ENCODE data around the gene CLEC18B. TPM values are rescaled to one million over a fixed set of nuclear protein-coding genes. Genes with fewer than 3 reads are reported as not detected.
A peak's percentile ranks its signal among the peaks of the same experiment; 100 is the strongest.
"Not testable (repeated sequence)": the region's sequence is repeated elsewhere in the genome, so short reads cannot be mapped to it uniquely, and the experiment has no call there.

CLEC18B gene
- total RNA-seq, 1 donor from 2014 or later = not detected

GRCh38 chr16:74370338-74371135 lies 50.7 kb downstream of the CLEC18B start:
- DNase-seq; intact Hi-C loops (cut with micrococcal nuclease); ATAC-seq: not testable (repeated sequence)

- DNase-seq = peak; percentile 100
- intact Hi-C loops (cut with micrococcal nuclease) = not testable (repeated sequence)
- peak; percentile 98 for ATAC-seq
Measured at GRCh38 chr16:74368002-74368911, 53.0 kb downstream of the CLEC18B start.

GRCh38 chr16:74367469-74368001 lies 53.7 kb downstream of the CLEC18B start:
- intact Hi-C loops (cut with micrococcal nuclease) = not testable (repeated sequence)
- peak; percentile 69 for DNase-seq

GRCh38 chr16:74361646-74362610 lies 59.4 kb downstream of the CLEC18B start:
- intact Hi-C loops (cut with micrococcal nuclease); DNase-seq; ATAC-seq: not testable (repeated sequence)

More at GRCh38 chr16:74367469-74368001, 53.7 kb downstream of the CLEC18B start:
- ATAC-seq = peak; percentile 61

Other genes with a start within 250 kb of the CLEC18B start
- 129 TPM for gene PSMD7, start 124.7 kb downstream of the CLEC18B start, total RNA-seq
- gene NPIPB15, start 45.2 kb downstream of the CLEC18B start, total RNA-seq = not detected
- gene GLG1, start 185.6 kb upstream of the CLEC18B start, total RNA-seq = 80.0 TPM
- 4.6 TPM for gene RFWD3, start 245.4 kb upstream of the CLEC18B start, total RNA-seq